Measurements from ENCODE around the gene EIF2AK3. TPM values are rescaled to one million over a fixed set of nuclear protein-coding genes. Genes with fewer than 3 reads are reported as not detected.
A peak's percentile ranks its signal among the peaks of the same experiment; 100 is the strongest.

The EIF2AK3 gene
- total and polyA plus RNA-seq, 2 of the 13 experiments (the other 11 are each of a cell fraction or from before 2014, with no cell fraction given): 10.3 to 30.6 TPM

GRCh38 chr2:88590998-88591613 is 36.2 kb downstream of the EIF2AK3 start (continued):
- TF ChIP-seq, protein P1, sequence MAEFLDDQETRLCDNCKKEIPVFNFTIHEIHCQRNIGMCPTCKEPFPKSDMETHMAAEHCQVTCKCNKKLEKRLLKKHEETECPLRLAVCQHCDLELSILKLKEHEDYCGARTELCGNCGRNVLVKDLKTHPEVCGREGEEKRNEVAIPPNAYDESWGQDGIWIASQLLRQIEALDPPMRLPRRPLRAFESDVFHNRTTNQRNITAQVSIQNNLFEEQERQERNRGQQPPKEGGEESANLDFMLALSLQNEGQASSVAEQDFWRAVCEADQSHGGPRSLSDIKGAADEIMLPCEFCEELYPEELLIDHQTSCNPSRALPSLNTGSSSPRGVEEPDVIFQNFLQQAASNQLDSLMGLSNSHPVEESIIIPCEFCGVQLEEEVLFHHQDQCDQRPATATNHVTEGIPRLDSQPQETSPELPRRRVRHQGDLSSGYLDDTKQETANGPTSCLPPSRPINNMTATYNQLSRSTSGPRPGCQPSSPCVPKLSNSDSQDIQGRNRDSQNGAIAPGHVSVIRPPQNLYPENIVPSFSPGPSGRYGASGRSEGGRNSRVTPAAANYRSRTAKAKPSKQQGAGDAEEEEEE (CRISPR knock-in tag; IDR thresholded peaks at IDR 0.05; ENCODE audit: borderline replicate concordance): no peak
- TF ChIP-seq, protein P2, sequence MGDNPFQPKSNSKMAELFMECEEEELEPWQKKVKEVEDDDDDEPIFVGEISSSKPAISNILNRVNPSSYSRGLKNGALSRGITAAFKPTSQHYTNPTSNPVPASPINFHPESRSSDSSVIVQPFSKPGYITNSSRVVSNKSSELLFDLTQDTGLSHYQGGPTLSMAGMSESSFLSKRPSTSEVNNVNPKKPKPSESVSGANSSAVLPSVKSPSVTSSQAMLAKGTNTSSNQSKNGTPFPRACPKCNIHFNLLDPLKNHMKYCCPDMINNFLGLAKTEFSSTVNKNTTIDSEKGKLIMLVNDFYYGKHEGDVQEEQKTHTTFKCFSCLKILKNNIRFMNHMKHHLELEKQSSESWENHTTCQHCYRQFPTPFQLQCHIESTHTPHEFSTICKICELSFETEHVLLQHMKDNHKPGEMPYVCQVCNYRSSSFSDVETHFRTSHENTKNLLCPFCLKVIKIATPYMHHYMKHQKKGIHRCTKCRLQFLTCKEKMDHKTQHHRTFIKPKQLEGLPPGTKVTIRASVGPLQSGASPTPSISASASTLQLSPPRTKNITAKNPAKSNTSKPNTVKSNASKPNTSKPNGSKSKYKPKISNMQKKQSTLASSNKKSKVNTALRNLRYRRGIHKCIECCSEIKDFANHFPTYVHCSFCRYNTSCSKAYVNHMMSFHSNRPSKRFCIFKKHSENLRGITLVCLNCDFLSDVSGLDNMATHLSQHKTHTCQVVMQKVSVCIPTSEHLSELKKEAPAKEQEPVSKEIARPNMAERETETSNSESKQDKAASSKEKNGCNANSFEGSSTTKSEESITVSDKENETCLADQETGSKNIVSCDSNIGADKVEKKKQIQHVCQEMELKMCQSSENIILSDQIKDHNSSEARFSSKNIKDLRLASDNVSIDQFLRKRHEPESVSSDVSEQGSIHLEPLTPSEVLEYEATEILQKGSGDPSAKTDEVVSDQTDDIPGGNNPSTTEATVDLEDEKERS (CRISPR knock-in tag; IDR thresholded peaks at IDR 0.05): no peak
- TF ChIP-seq PPARG (CRISPR knock-in tag; conservative IDR thresholded peaks at IDR 0.05): no peak
- 0 out of 2 replicates have a peak, but pooled peaks have one; percentile 55 for TF ChIP-seq MIER3 (CRISPR knock-in tag; IDR thresholded peaks at IDR 0.05; ENCODE audit: borderline replicate concordance)
- TF ChIP-seq ZNF788 (CRISPR knock-in tag; IDR thresholded peaks at IDR 0.05; ENCODE audit: borderline replicate concordance): no peak
- no peak for TF ChIP-seq SRSF1 (optimal IDR thresholded peaks at IDR 0.05; ENCODE audit: low read depth, low read length)
- no peak for TF ChIP-seq HDAC6 (IDR thresholded peaks at IDR 0.05; ENCODE audit: low read depth, low read length)
- TF ChIP-seq PRDM15 (CRISPR knock-in tag; IDR thresholded peaks at IDR 0.05): no peak
- no peak for TF ChIP-seq HIVEP1 (CRISPR knock-in tag; IDR thresholded peaks at IDR 0.05)
- no peak for TF ChIP-seq ZNF337 (CRISPR knock-in tag; IDR thresholded peaks at IDR 0.05; ENCODE audit: borderline replicate concordance, low read depth)
- TF ChIP-seq, protein P3, sequence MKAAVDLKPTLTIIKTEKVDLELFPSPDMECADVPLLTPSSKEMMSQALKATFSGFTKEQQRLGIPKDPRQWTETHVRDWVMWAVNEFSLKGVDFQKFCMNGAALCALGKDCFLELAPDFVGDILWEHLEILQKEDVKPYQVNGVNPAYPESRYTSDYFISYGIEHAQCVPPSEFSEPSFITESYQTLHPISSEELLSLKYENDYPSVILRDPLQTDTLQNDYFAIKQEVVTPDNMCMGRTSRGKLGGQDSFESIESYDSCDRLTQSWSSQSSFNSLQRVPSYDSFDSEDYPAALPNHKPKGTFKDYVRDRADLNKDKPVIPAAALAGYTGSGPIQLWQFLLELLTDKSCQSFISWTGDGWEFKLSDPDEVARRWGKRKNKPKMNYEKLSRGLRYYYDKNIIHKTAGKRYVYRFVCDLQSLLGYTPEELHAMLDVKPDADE (CRISPR knock-in tag; IDR thresholded peaks at IDR 0.05): no peak
- no peak for TF ChIP-seq TSC22D2 (CRISPR knock-in tag; IDR thresholded peaks at IDR 0.05; ENCODE audit: borderline replicate concordance)
- no peak for TF ChIP-seq CENPX (CRISPR knock-in tag; IDR thresholded peaks at IDR 0.05)
- TF ChIP-seq DDIT3 (CRISPR knock-in tag; IDR thresholded peaks at IDR 0.05): no peak
- TF ChIP-seq FOXA3 (CRISPR knock-in tag; IDR thresholded peaks at IDR 0.05): 0 out of 2 replicates have a peak, but pooled peaks have one; percentile 12
- TF ChIP-seq ATF7 (IDR thresholded peaks at IDR 0.05): no peak
- no peak for TF ChIP-seq ATF7 (CRISPR knock-in tag; IDR thresholded peaks at IDR 0.05)
- no peak for TF ChIP-seq KAT7 (CRISPR knock-in tag; IDR thresholded peaks at IDR 0.05; ENCODE audit: borderline replicate concordance)
- no peak for TF ChIP-seq ZNF331 (CRISPR knock-in tag; IDR thresholded peaks at IDR 0.05)
- TF ChIP-seq SRSF9 (IDR thresholded peaks at IDR 0.05; ENCODE audit: borderline replicate concordance, insufficient read depth, low read depth, low read length, poor library complexity, severe bottlenecking): no peak
